Hindlimb muscle (tissue), 1 donor: Measurements from ENCODE around the gene BTBD1. TPM values are rescaled to one million over a fixed set of nuclear protein-coding genes. Genes with fewer than 3 reads are reported as not detected.
"Not testable (repeated sequence)": the region's sequence is repeated elsewhere in the genome, so short reads cannot be mapped to it uniquely, and the experiment has no call there.

Experiments used
- DNase-seq: peaks from one replicate; pipeline ENCODE4 v3.0.0-alpha.2; 2013
- polyA plus RNA-seq: library from polyadenylated mRNA; unstranded; fragments of 120-200 nt; gene quantifications from one replicate; pipeline ENCODE4 v1.2.1, GENCODE V29; 2013; ENCODE audit not compliant: insufficient read length

BTBD1 gene
- polyA plus RNA-seq, 1 donor, result 134 TPM

GRCh38 chr15:83092309-83092976, 25.4 kb upstream of the BTBD1 start:
- DNase-seq, result no peak

GRCh38 chr15:83091965-83092308, 24.9 kb upstream of the BTBD1 start:
- DNase-seq, result not testable (repeated sequence)

- DNase-seq, result no peak
These were observed 23.4 kb upstream of the BTBD1 start for GRCh38 chr15:83090465-83090864.

- DNase-seq, result no peak
These were observed 21.8 kb upstream of the BTBD1 start for GRCh38 chr15:83088876-83089275.

GRCh38 chr15:83087576-83087975, 20.5 kb upstream of the BTBD1 start:
- no peak for DNase-seq

GRCh38 chr15:83085864-83086552, 19.0 kb upstream of the BTBD1 start:
- DNase-seq, result not testable (repeated sequence)

GRCh38 chr15:83085461-83085860, 18.4 kb upstream of the BTBD1 start:
- DNase-seq, result not testable (repeated sequence)

GRCh38 chr15:83082730-83083386, 15.8 kb upstream of the BTBD1 start:
- DNase-seq, result no peak

- no peak for DNase-seq
These were observed 14.4 kb upstream of the BTBD1 start for GRCh38 chr15:83081256-83082014.

GRCh38 chr15:83078712-83079111, 11.7 kb upstream of the BTBD1 start:
- no peak for DNase-seq

- DNase-seq, result no peak
These were observed 10.6 kb upstream of the BTBD1 start for GRCh38 chr15:83077491-83078230.

- not testable (repeated sequence) for DNase-seq
These were observed 2.2 kb upstream of the BTBD1 start for GRCh38 chr15:83069211-83069642.

- no peak for DNase-seq
These were observed 1.0 kb upstream of the BTBD1 start for GRCh38 chr15:83068054-83068453.

GRCh38 chr15:83067638-83067962, 548 bp upstream of the BTBD1 start:
- DNase-seq, result no peak

GRCh38 chr15:83066034-83066733, 868 bp downstream of the BTBD1 start:
- DNase-seq, result no peak

- no peak for DNase-seq
These were observed 1.6 kb downstream of the BTBD1 start for GRCh38 chr15:83065431-83065830.

GRCh38 chr15:83064859-83065258, 2.2 kb downstream of the BTBD1 start:
- no peak for DNase-seq

- DNase-seq, result no peak
These were observed 3.5 kb downstream of the BTBD1 start for GRCh38 chr15:83063551-83063950.

GRCh38 chr15:83062768-83063180, 4.3 kb downstream of the BTBD1 start:
- no peak for DNase-seq

- DNase-seq, result no peak
These were observed 5.4 kb downstream of the BTBD1 start for GRCh38 chr15:83061680-83062079.

- DNase-seq, result no peak
These were observed 9.2 kb downstream of the BTBD1 start for GRCh38 chr15:83057696-83058376.
